ENCODE results near the gene DCST1. TPM values are rescaled to one million over a fixed set of nuclear protein-coding genes. Genes with fewer than 3 reads are reported as not detected.

The DCST1 gene
- total and polyA plus RNA-seq, 4 donors = not detected

DNA sequence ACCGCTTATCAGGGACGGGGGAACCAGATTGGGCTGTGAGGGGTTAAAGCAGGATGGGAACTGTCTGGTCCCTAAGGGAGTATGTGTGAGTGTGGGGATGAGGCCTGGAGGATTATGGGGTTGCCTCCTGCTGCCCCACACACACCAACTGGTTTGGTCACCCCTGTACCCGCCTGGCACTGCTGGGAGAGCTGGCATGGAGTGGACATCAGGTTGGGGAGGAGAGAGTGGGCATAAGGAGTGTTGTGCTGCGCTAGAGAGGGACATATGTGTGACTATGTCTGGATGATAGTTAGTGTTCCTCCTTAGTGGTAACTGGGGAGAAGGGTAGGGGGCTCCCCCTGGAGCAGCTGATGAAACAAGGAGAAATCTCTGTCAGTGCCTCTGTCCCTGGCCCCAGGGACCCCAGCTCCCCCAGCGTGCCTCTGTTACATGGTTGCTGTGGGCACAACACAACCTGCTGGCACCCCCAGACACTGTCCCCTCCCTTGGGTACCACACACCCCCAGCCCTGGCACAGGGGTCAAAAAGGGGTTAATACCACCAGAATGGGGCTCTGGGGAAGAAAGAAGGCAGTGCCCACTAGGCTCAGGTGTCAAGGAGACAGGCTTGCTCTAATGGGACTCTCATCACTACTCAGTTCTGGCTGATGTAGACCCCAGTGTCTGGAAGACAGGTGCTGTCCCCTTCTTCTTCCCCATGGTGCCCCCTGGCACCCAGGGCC lies 29.1 kb upstream of the DCST1 start:
- Histone ChIP-seq H3K36me3 (ENCODE audit: control insufficient read depth in 4 of 4, insufficient read depth in 3 of 4, low read depth in 1 of 4, low read length in 3 of 4) (no peaks in the 10 kb centered on the region), H3K4me1 (ENCODE audit: control insufficient read depth in 4 of 4, insufficient read depth in 4 of 4, low read length in 3 of 4) (peaks cover 38 to 72% (median 58%) of the 10 kb centered on the region in 4 donors), H3K27ac (ENCODE audit: low read depth in 1 of 2, low read length in 2 of 2) (peak overlapping the region; percentile 87 to 99), H3K9ac (ENCODE audit: low read depth in 1 of 2, low read length in 2 of 2) (peak overlapping the region; percentile 48 to 70), H3K27me3 (ENCODE audit: control insufficient read depth in 4 of 4, insufficient read depth in 4 of 4, low read length in 3 of 4) (no peaks in the 10 kb centered on the region), H3K9me3 (ENCODE audit: control insufficient read depth in 4 of 4, low read length in 3 of 4) (no peaks in the 10 kb centered on the region), H3K4me3 (ENCODE audit: low read depth in 1 of 3, low read length in 3 of 3) (peak overlapping the region; percentile 62 to 73 (median 68))
- 21% methylated on average over 5 of the region's 5 CpGs for WGBS
- TF ChIP-seq GABPA (IDR thresholded peaks at IDR 0.05 in 1 of 2, conservative IDR thresholded peaks at IDR 0.05 in 1 of 2) (no peak), JUND (IDR thresholded peaks at IDR 0.05) (no peak)
- no peak for DNase-seq (ENCODE audit: low spot score)

DNA sequence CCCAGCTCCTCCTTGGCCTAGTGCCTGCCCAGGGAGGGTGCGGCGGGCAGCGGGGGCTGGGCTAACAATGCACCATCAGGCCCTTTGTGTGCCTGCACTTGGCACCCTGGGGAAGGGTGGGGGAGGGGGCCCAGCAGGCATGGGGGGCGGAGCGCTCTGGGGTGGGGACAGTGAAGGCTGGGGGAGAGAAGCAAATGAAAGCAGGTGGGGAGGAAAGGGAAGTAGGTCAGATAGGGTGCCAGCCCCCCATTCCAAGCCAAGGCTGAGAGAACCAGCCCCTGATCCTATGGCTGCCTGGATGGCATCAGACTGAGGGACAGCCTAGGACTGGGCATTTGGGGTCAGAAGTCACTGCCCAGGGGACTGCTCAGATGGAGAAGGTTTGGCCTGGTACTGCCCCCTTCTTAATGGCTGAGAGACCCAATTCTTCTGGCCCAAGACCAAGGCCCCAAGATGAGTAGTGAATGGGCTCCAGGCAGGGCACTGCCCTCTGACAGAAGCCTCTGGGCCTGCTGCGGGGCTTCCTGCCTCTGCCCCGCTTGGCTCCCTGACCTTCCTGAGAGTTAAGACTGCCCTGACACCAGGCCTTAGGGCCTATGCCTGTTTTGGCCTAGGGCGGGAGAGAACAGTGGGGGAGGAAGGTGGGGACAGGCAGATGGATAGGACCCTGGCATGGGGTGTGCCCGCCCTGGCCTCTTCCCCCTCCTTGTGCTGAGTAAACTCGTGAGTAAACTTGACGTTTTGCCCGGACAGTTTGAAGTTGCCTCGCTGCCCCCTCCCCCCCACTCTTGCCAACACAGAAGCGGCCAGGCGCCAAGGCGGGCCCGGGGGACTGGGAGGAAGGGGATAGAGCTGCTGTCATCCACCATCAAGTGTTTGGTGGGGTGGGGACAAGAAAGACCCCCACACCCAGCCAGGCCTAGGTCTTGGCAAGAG lies 28.3 kb upstream of the DCST1 start:
- Histone ChIP-seq H3K27me3 (ENCODE audit: control insufficient read depth in 4 of 4, insufficient read depth in 4 of 4, low read length in 3 of 4) (no peaks in the 10 kb centered on the region), H3K27ac (ENCODE audit: low read depth in 1 of 2, low read length in 2 of 2) (peak overlapping the region; percentile 87 to 99), H3K4me1 (ENCODE audit: control insufficient read depth in 4 of 4, insufficient read depth in 4 of 4, low read length in 3 of 4) (peaks cover 40 to 72% (median 58%) of the 10 kb centered on the region in 4 donors), H3K4me3 (ENCODE audit: low read depth in 1 of 3, low read length in 3 of 3) (peak overlapping the region in 2 of 3 donors; percentile 7 to 73), H3K36me3 (ENCODE audit: control insufficient read depth in 4 of 4, insufficient read depth in 3 of 4, low read depth in 1 of 4, low read length in 3 of 4) (no peaks in the 10 kb centered on the region), H3K9me3 (ENCODE audit: control insufficient read depth in 4 of 4, low read length in 3 of 4) (no peaks in the 10 kb centered on the region), H3K9ac (ENCODE audit: low read depth in 1 of 2, low read length in 2 of 2) (peak overlapping the region; percentile 5 to 15)
- DNase-seq (ENCODE audit: low spot score) = no peak
- WGBS = 19% methylated on average over 17 of the region's 17 CpGs
- peak; percentile 30 for TF ChIP-seq NR2F2 (IDR thresholded peaks at IDR 0.05)
- peak in 1 of 2 donors; percentile 51 for TF ChIP-seq EGR1 (IDR thresholded peaks at IDR 0.05; ENCODE audit: low read depth in 2 of 2)
- TF ChIP-seq JUND (IDR thresholded peaks at IDR 0.05) = peak; percentile 34 to 52
- no peak for TF ChIP-seq FOXA2 (IDR thresholded peaks at IDR 0.05)
- TF ChIP-seq, protein P1, sequence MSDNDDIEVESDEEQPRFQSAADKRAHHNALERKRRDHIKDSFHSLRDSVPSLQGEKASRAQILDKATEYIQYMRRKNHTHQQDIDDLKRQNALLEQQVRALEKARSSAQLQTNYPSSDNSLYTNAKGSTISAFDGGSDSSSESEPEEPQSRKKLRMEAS (IDR thresholded peaks at IDR 0.05) = peak; percentile 57
- TF ChIP-seq FOXA1 (IDR thresholded peaks at IDR 0.05) = peak; percentile 35
- TF ChIP-seq SP1 (IDR thresholded peaks at IDR 0.05) = peak; percentile 63
- TF ChIP-seq RAD21 (IDR thresholded peaks at IDR 0.05) = no peak
- peak; percentile 50 to 72 for TF ChIP-seq HNF4A (conservative IDR thresholded peaks at IDR 0.05)
- peak; percentile 38 for TF ChIP-seq YY1 (IDR thresholded peaks at IDR 0.05)
- TF ChIP-seq TAF1 (conservative IDR thresholded peaks at IDR 0.05) = no peak
- TF ChIP-seq, protein P2, sequence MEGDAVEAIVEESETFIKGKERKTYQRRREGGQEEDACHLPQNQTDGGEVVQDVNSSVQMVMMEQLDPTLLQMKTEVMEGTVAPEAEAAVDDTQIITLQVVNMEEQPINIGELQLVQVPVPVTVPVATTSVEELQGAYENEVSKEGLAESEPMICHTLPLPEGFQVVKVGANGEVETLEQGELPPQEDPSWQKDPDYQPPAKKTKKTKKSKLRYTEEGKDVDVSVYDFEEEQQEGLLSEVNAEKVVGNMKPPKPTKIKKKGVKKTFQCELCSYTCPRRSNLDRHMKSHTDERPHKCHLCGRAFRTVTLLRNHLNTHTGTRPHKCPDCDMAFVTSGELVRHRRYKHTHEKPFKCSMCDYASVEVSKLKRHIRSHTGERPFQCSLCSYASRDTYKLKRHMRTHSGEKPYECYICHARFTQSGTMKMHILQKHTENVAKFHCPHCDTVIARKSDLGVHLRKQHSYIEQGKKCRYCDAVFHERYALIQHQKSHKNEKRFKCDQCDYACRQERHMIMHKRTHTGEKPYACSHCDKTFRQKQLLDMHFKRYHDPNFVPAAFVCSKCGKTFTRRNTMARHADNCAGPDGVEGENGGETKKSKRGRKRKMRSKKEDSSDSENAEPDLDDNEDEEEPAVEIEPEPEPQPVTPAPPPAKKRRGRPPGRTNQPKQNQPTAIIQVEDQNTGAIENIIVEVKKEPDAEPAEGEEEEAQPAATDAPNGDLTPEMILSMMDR (IDR thresholded peaks at IDR 0.05; ENCODE audit: low read depth, low read length, missing input control) = no peak
- TF ChIP-seq, protein P3, sequence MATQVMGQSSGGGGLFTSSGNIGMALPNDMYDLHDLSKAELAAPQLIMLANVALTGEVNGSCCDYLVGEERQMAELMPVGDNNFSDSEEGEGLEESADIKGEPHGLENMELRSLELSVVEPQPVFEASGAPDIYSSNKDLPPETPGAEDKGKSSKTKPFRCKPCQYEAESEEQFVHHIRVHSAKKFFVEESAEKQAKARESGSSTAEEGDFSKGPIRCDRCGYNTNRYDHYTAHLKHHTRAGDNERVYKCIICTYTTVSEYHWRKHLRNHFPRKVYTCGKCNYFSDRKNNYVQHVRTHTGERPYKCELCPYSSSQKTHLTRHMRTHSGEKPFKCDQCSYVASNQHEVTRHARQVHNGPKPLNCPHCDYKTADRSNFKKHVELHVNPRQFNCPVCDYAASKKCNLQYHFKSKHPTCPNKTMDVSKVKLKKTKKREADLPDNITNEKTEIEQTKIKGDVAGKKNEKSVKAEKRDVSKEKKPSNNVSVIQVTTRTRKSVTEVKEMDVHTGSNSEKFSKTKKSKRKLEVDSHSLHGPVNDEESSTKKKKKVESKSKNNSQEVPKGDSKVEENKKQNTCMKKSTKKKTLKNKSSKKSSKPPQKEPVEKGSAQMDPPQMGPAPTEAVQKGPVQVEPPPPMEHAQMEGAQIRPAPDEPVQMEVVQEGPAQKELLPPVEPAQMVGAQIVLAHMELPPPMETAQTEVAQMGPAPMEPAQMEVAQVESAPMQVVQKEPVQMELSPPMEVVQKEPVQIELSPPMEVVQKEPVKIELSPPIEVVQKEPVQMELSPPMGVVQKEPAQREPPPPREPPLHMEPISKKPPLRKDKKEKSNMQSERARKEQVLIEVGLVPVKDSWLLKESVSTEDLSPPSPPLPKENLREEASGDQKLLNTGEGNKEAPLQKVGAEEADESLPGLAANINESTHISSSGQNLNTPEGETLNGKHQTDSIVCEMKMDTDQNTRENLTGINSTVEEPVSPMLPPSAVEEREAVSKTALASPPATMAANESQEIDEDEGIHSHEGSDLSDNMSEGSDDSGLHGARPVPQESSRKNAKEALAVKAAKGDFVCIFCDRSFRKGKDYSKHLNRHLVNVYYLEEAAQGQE (IDR thresholded peaks at IDR 0.05) = no peak
- TF ChIP-seq, protein P4, sequence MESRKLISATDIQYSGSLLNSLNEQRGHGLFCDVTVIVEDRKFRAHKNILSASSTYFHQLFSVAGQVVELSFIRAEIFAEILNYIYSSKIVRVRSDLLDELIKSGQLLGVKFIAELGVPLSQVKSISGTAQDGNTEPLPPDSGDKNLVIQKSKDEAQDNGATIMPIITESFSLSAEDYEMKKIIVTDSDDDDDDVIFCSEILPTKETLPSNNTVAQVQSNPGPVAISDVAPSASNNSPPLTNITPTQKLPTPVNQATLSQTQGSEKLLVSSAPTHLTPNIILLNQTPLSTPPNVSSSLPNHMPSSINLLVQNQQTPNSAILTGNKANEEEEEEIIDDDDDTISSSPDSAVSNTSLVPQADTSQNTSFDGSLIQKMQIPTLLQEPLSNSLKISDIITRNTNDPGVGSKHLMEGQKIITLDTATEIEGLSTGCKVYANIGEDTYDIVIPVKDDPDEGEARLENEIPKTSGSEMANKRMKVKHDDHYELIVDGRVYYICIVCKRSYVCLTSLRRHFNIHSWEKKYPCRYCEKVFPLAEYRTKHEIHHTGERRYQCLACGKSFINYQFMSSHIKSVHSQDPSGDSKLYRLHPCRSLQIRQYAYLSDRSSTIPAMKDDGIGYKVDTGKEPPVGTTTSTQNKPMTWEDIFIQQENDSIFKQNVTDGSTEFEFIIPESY (IDR thresholded peaks at IDR 0.05) = no peak
- no peak for TF ChIP-seq HNF4G (IDR thresholded peaks at IDR 0.05)
- TF ChIP-seq RXRA (IDR thresholded peaks at IDR 0.05) = peak; percentile 63 to 81
- TF ChIP-seq, protein P5, sequence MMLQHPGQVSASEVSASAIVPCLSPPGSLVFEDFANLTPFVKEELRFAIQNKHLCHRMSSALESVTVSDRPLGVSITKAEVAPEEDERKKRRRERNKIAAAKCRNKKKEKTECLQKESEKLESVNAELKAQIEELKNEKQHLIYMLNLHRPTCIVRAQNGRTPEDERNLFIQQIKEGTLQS (IDR thresholded peaks at IDR 0.05) = no peak
- peak in 1 of 2 donors; percentile 53 for TF ChIP-seq GABPA (IDR thresholded peaks at IDR 0.05 in 1 of 2, conservative IDR thresholded peaks at IDR 0.05 in 1 of 2)

All from liver (tissue), 9 donors.